ENCODE results near the gene IL17RD. TPM values are rescaled to one million over a fixed set of nuclear protein-coding genes. Genes with fewer than 3 reads are reported as not detected.

IL17RD gene
- total RNA-seq, 1 donor from 2014 or later: 4.3 TPM

- intact Hi-C loops (cut with DNase I): no loop called here
- peak; percentile 20 for DNase-seq (ENCODE audit: low spot score)
These were observed 112.5 kb downstream of the IL17RD start for GRCh38 chr3:57052662-57053061.

GRCh38 chr3:57048728-57049127 lies 116.4 kb downstream of the IL17RD start:
- intact Hi-C loops (cut with DNase I): no loop called here
- DNase-seq (ENCODE audit: low spot score): peak; percentile 10

- intact Hi-C loops (cut with DNase I): no loop called here
- DNase-seq (ENCODE audit: low spot score): peak; percentile 15
These were observed 117.0 kb downstream of the IL17RD start for GRCh38 chr3:57048052-57048671.

- DNase-seq (ENCODE audit: low spot score): no peak
- intact Hi-C loops (cut with DNase I): no loop called here
These were observed 118.9 kb downstream of the IL17RD start for GRCh38 chr3:57046101-57046765.

- peak; percentile 24 for DNase-seq (ENCODE audit: low spot score)
- intact Hi-C loops (cut with DNase I): no loop called here
These were observed 121.6 kb downstream of the IL17RD start for GRCh38 chr3:57043518-57043917.

- DNase-seq (ENCODE audit: low spot score): peak; percentile 69
- intact Hi-C loops (cut with DNase I): no loop called here
These were observed 123.5 kb downstream of the IL17RD start for GRCh38 chr3:57041674-57042073.

Other genes starting within 250 kb of the IL17RD start
- not detected for gene SPATA12, start 104.7 kb downstream of the IL17RD start, total RNA-seq
- gene HESX1, start 34.6 kb upstream of the IL17RD start, total RNA-seq: 0.57 TPM
- gene APPL1, start 62.4 kb upstream of the IL17RD start, total RNA-seq: 48.6 TPM
- 5.8 TPM for gene ASB14, start 127.3 kb upstream of the IL17RD start, total RNA-seq